RWPE2 (cell line): ENCODE results near the gene LETM1.

ENCODE experiments used
- ATAC-seq: fragments of 200-7000 bp; cut with Tn5 transposase; 3 replicates; pipeline ENCODE4 v1.9.1; 2021; ENCODE audit warnings: low read depth
- DNase-seq: peaks from one replicate; pipeline ENCODE4 v3.0.0-alpha.2; 2020; ENCODE audit warnings: low spot score
- H3K27ac ChIP-seq: fragments of 450-650 bp; 2 replicates; pipeline ENCODE4 v1.5.1; 2017; ENCODE audit warnings: mild to moderate bottlenecking; ENCODE audit not compliant: poor library complexity, severe bottlenecking
- H3K27me3 ChIP-seq: fragments of 250-450 bp; sonication (Bioruptor Pico); 2 replicates; pipeline ENCODE4 v1.5.1; 2021; ENCODE audit warnings: mild to moderate bottlenecking, moderate library complexity; ENCODE audit not compliant: insufficient read depth, poor library complexity, severe bottlenecking
- H3K36me3 ChIP-seq: fragments of 250-450 bp; sonication (Bioruptor Pico); 2 replicates; pipeline ENCODE4 v1.5.1; 2020; ENCODE audit warnings: low read depth, mild to moderate bottlenecking, moderate library complexity
- H3K4me1 ChIP-seq: fragments of 250-450 bp; sonication (Bioruptor Pico); 2 replicates; pipeline ENCODE4 v1.5.1; 2021; ENCODE audit warnings: mild to moderate bottlenecking, moderate library complexity; ENCODE audit not compliant: insufficient read depth, poor library complexity, severe bottlenecking
- H3K4me3 ChIP-seq: fragments of 250-450 bp; sonication (Bioruptor Pico); 2 replicates; pipeline ENCODE4 v1.5.1; 2021; ENCODE audit warnings: mild to moderate bottlenecking, moderate library complexity; ENCODE audit not compliant: severe bottlenecking
- H3K9me3 ChIP-seq: fragments of 250-450 bp; sonication (Bioruptor Pico); 2 replicates; pipeline ENCODE4 v1.5.1; 2021; ENCODE audit warnings: mild to moderate bottlenecking, moderate library complexity; ENCODE audit not compliant: severe bottlenecking
- CTCF ChIP-seq: fragments of 450-650 bp; IDR thresholded peaks from one replicate; pipeline ENCODE4 v1.5.1; 2017; ENCODE audit warnings: mild to moderate bottlenecking, moderate library complexity; ENCODE audit not compliant: poor library complexity, severe bottlenecking

Gene LETM1

GRCh38 chr4:1766106-1767060 is 89.6 kb downstream of the LETM1 start:
- ATAC-seq = peak; percentile 7; the same call in 2 of the 3 replicates

GRCh38 chr4:1765409-1766072 is 90.4 kb downstream of the LETM1 start:
- Histone ChIP-seq H3K4me3 (no peak overlapping the region), H3K27ac (no peak overlapping the region), H3K9me3 (no peaks in the 10 kb centered on the region), H3K27me3 (no peaks in the 10 kb centered on the region), H3K4me1 (peaks cover 6% of the 10 kb centered on the region), H3K36me3 (no peaks in the 10 kb centered on the region)
- TF ChIP-seq CTCF = no peak
- DNase-seq (no peak), ATAC-seq (peak; percentile 23)

More at GRCh38 chr4:1766106-1767060, 89.6 kb downstream of the LETM1 start:
- no peak for DNase-seq
- H3K36me3 ChIP-seq = no peaks in the 10 kb centered on the region
- no peak overlapping the region for H3K4me3 ChIP-seq
- no peaks in the 10 kb centered on the region for H3K27me3 ChIP-seq
- H3K27ac ChIP-seq = no peak overlapping the region
- H3K9me3 ChIP-seq = no peaks in the 10 kb centered on the region
- H3K4me1 ChIP-seq = peaks cover 6% of the 10 kb centered on the region
- no peak for TF ChIP-seq CTCF

GRCh38 chr4:1764670-1765069 is 91.3 kb downstream of the LETM1 start:
- peaks cover 6% of the 10 kb centered on the region for H3K4me1 ChIP-seq
- no peak for ATAC-seq
- H3K27ac ChIP-seq = no peak overlapping the region

GRCh38 chr4:1763550-1764080 is 92.3 kb downstream of the LETM1 start:
- Histone ChIP-seq H3K9me3 (no peaks in the 10 kb centered on the region), H3K4me1 (peaks cover 9% of the 10 kb centered on the region), H3K4me3 (no peak overlapping the region), H3K27me3 (no peaks in the 10 kb centered on the region), H3K36me3 (no peaks in the 10 kb centered on the region), H3K27ac (no peak overlapping the region)
- ATAC-seq (peak; percentile 17; the same call in 1 of the 3 replicates), DNase-seq (no peak)
- peak; percentile 11 for TF ChIP-seq CTCF

More at GRCh38 chr4:1764670-1765069, 91.3 kb downstream of the LETM1 start:
- Histone ChIP-seq H3K36me3 (no peaks in the 10 kb centered on the region), H3K9me3 (no peaks in the 10 kb centered on the region), H3K4me3 (no peak overlapping the region), H3K27me3 (no peaks in the 10 kb centered on the region)
- TF ChIP-seq CTCF = no peak
- DNase-seq = no peak
